SHP77 treated with DMSO at 0.1 percent for 48 hours (cell line): ENCODE data around the gene CDC16.
"Not testable (repeated sequence)": the region's sequence is repeated elsewhere in the genome, so short reads cannot be mapped to it uniquely, and the experiment has no call there.

Experiments used
- DNase-seq: peaks from one replicate; lab custom pipeline; 2025; lab: John Stamatoyannopoulos, UW

The CDC16 gene, protein sequence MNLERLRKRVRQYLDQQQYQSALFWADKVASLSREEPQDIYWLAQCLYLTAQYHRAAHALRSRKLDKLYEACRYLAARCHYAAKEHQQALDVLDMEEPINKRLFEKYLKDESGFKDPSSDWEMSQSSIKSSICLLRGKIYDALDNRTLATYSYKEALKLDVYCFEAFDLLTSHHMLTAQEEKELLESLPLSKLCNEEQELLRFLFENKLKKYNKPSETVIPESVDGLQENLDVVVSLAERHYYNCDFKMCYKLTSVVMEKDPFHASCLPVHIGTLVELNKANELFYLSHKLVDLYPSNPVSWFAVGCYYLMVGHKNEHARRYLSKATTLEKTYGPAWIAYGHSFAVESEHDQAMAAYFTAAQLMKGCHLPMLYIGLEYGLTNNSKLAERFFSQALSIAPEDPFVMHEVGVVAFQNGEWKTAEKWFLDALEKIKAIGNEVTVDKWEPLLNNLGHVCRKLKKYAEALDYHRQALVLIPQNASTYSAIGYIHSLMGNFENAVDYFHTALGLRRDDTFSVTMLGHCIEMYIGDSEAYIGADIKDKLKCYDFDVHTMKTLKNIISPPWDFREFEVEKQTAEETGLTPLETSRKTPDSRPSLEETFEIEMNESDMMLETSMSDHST

DNA sequence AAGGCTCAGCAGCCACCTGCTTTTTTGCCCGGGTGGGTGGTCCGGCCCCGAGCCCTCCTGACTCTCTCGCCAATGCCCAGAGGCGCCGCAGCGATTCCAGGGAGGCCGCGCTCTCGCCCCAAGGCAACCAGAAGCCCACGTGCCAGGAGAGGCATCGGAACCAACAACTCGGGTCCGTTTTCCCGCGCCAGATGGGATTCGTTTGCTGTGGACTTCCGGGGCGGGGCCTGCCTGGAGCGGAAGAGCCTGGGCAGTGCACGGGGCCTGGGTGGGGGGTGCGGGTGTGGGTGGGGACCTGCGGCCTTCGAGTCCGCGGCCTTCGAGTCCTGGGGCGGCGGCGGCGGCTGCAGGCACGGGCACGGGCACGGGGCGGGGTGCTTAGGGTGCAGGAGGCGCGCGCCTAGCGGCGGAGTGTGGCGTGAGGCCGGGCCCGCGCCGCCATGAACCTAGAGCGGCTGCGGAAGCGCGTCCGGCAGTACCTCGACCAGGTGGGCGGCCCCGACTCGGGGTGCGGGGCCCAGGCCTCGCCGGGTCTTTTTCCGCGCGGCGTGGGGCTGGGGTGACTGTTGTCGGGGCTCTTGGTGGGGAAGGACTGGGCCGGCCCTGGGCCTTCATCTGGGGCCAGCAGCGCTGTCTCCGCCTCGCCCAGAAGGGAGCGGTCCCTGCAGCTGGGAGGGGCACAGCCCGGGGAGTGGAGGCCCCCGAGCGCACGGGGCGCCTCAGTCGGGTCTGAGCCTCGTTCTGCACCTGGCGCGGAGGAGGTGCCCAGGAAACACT, at the start of gene CDC16:
CDC16 (plus strand) TSS at position 253 of the 777 bp plus-strand sequence; CDS start at position 441, 188 bp downstream.
- peak; percentile 93 for DNase-seq

- no peak for DNase-seq
Observed at GRCh38 chr13:114185182-114185971, 49.3 kb upstream of the CDC16 start.

GRCh38 chr13:114194853-114195252, 39.8 kb upstream of the CDC16 start:
- DNase-seq: no peak

GRCh38 chr13:114196629-114197028, 38.1 kb upstream of the CDC16 start:
- no peak for DNase-seq

- DNase-seq: no peak
Observed at GRCh38 chr13:114198556-114198955, 36.1 kb upstream of the CDC16 start.

DNA sequence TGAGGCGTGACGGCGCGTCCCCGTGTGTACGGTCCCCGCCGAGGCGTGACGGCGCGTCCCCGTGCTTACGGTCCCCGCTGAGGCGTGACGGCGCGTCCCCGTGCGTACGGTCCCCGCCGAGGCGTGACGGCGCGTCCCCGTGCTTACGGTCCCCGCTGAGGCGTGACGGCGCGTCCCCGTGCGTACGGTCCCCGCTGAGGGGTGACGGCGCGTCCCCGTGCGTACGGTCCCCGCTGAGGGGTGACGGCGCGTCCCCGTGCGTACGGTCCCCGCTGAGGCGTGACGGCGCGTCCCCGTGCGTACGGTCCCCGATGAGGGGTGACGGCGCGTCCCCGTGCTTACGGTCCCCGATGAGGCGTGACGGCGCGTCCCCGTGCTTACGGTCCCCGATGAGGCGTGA, 35.2 kb upstream of the CDC16 start:
- DNase-seq: not testable (repeated sequence)

- DNase-seq: no peak
Observed at GRCh38 chr13:114199954-114200353, 34.7 kb upstream of the CDC16 start.

- DNase-seq: no peak
Observed at GRCh38 chr13:114200399-114200911, 34.2 kb upstream of the CDC16 start.

- DNase-seq: no peak
Observed at GRCh38 chr13:114202581-114202980, 32.1 kb upstream of the CDC16 start.

DNA sequence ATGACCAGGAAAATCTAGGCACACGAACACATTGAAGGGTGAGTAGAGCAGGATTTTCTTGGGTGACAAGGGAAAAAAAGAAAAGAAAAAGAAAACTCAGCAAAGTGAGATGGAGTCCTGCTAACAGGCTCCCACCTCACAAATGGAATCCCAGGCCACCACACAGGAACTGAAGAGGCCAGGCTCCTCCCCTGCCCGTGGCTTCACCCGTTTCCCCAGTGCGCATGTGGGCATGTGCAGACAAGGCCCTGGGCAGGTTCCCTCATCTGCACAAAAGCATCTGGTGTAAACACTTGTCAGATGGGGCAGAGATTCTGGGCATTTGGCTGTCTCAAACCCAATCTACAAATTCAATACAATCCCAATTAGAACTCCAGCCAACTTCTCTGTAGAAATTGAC, 31.2 kb upstream of the CDC16 start:
- peak; percentile 15 for DNase-seq

DNA sequence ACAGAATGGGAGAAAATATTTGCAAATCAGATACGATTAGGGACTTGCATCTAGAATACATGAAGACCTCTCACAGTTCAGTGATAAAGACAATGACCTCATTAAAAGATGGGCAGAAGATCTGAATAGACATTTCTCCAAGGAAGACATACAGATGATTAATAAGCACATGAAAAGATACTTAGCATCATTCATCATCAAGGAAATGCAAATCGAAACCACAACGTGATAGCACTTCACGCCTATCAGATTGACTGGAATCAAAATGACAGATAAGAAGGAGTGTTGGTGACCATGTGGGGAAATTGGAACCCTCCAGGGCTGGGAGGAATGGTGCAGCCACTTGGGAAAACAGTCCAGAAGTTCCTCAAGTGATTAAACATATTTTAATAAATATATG, 29.8 kb upstream of the CDC16 start:
- no peak for DNase-seq

GRCh38 chr13:114208134-114208533, 26.6 kb upstream of the CDC16 start:
- DNase-seq: no peak

GRCh38 chr13:114211446-114212157, 23.1 kb upstream of the CDC16 start:
- no peak for DNase-seq

- no peak for DNase-seq
Observed at GRCh38 chr13:114212158-114212495, 22.6 kb upstream of the CDC16 start.

- no peak for DNase-seq
Observed at GRCh38 chr13:114213980-114214379, 20.7 kb upstream of the CDC16 start.

DNA sequence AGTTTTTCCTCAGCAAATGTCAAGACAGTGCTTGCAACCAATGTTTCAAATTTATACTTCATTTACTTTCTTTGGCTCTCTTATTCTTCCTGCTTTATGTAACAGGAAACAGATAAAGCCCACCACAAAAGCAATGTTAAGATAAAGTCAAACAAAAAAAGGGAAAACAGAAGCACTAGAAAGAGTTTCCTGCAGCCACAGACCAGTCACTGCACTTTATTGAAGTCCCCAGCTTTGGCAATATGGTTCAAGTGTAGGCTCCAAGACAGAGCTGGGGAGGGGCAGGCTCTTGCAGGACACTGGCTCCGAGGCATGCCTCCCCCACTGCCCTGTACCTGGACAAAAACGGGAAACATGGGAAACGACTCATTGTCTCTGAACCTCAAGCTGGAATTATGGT, 15.3 kb upstream of the CDC16 start:
- DNase-seq: no peak

- peak; percentile 68 for DNase-seq
Observed at GRCh38 chr13:114222461-114222968, 12.2 kb upstream of the CDC16 start.

GRCh38 chr13:114224201-114224600, 10.5 kb upstream of the CDC16 start:
- DNase-seq: no peak

GRCh38 chr13:114225610-114226009, 9.1 kb upstream of the CDC16 start:
- no peak for DNase-seq

DNA sequence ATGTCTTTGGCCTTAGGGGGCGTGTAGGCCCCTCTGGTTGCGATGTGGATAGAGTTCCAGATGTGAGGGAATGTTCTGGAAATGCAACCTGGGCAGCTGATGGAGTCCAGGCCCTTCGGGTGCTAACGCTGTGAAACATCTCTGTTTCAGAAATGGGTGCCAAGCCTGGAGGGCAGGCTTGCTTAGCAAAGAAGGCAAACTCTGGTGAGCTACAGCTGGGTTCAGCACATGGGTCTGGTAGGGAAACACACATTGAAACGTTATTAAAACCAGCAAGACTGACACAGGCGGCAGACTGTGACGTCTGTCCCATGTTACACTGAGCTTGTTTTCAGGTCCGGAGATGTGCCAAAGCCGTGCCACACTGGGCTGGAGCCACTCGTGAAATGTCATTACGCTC, 8.6 kb upstream of the CDC16 start:
- DNase-seq: no peak
